SK-N-MC (cell line): Measurements from ENCODE around the gene DUSP1.

ENCODE experiments used
- EZH2 ChIP-seq: fragments of 200-600 bp; sonication (generic); IDR thresholded peaks from one replicate; pipeline ENCODE4 v1.6.1; 2017; ENCODE audit warnings: antibody characterized with exemption
- FOXP2 ChIP-seq: optimal IDR thresholded peaks from 2 replicates; pipeline ENCODE3; 2011; ENCODE audit warnings: mild to moderate bottlenecking, moderate library complexity; ENCODE audit not compliant: insufficient read depth; ENCODE audit errors: extremely low read length, control extremely low read depth
- POLR2AphosphoS5 ChIP-seq: IDR thresholded peaks from 2 replicates; pipeline ENCODE4 v1.6.1; 2012; ENCODE audit warnings: mild to moderate bottlenecking, low read depth, low read length, borderline replicate concordance

GRCh38 chr5:172748341-172748843, 22.6 kb downstream of the DUSP1 start:
- TF ChIP-seq POLR2AphosphoS5 (no peak), EZH2 (no peak), FOXP2 (no peak)
